Measurements from ENCODE around the gene CELSR1. TPM values are rescaled to one million over a fixed set of nuclear protein-coding genes. Genes with fewer than 3 reads are reported as not detected.
A peak's percentile ranks its signal among the peaks of the same experiment; 100 is the strongest.

The CELSR1 gene
- total RNA-seq (10 to 100 TPM in 1 of 7 donors, 1 to 10 TPM in 4, under 1 TPM in 2; 0.63 to 25.2 (median 4.1) TPM), polyA plus RNA-seq (1 to 10 TPM in 1 of 2 donors, under 1 TPM in 1; 0.75 to 1.7 TPM)
- long read RNA-seq, donor 1, partial matches to known transcripts: 2 of 2 reads
- long read RNA-seq, donor 1, other reads (novel, unspliced or antisense): 0 of 2 reads
- long read RNA-seq, donor 2: 0 reads
- long read RNA-seq, donor 3, partial matches to known transcripts: 7 of 13 reads
- long read RNA-seq, donor 3, other reads (novel, unspliced or antisense): 5 of 13 reads

- Histone ChIP-seq H3K4me3 (peak within 1 kb of the TSS; percentile 8), H3K36me3 (no peaks in the 10 kb centered on the region), H3K27me3 (no peaks in the 10 kb centered on the region), H3K9me3 (no peaks in the 10 kb centered on the region), H3K27ac (no peak within 1 kb of the TSS), H3K4me1 (ENCODE audit: insufficient read depth) (no peaks in the 10 kb centered on the region)
- no peak for TF ChIP-seq CTCF (IDR thresholded peaks at IDR 0.05)
- no peak for TF ChIP-seq POLR2A (IDR thresholded peaks at IDR 0.05)
- TF ChIP-seq EP300 (IDR thresholded peaks at IDR 0.05): no peak
- intact Hi-C loops (cut with DNase I): loop anchor here in 2 of 4 donors (10.0 kb wide), 2 partner anchors 173 to 543 kb away; no protein-coding TSS in a partner anchor
- WGBS, 3 donors: 1 to 2% (median 1%) methylated on average over 42 to 100 of the region's 101 CpGs
- peak in 1 of 5 donors; percentile 34 for DNase-seq
These were observed at the start of gene CELSR1 for GRCh38 chr22:46537225-46537945. Gene CELSR1, minus strand, starts transcription at chr22:46537620. Its CDS starts 450 bp downstream, at chr22:46537170.

- 73 to 81% (median 78%) methylated on average over 9 of the region's 9 CpGs for WGBS, 3 donors
- H3K36me3 ChIP-seq: no peaks in the 10 kb centered on the region
- H3K4me1 ChIP-seq (ENCODE audit: insufficient read depth): peaks cover 4% of the 10 kb centered on the region
- H3K4me3 ChIP-seq: no peak overlapping the region
- TF ChIP-seq CTCF (IDR thresholded peaks at IDR 0.05): no peak
- no peak for TF ChIP-seq EP300 (IDR thresholded peaks at IDR 0.05)
- no peak for TF ChIP-seq POLR2A (IDR thresholded peaks at IDR 0.05)
- H3K27ac ChIP-seq: no peak overlapping the region
- no peak for DNase-seq
- H3K9me3 ChIP-seq: no peaks in the 10 kb centered on the region
- no peaks in the 10 kb centered on the region for H3K27me3 ChIP-seq
- intact Hi-C loops (cut with DNase I): no loop called here
These were observed 49.6 kb upstream of the CELSR1 start for GRCh38 chr22:46587061-46587460.

GRCh38 chr22:46586531-46587011 is 49.2 kb upstream of the CELSR1 start:
- peak in 1 of 5 donors; percentile 13 for DNase-seq
- H3K27ac ChIP-seq: no peak overlapping the region
- 86 to 90% (median 86%) methylated on average over 12 of the region's 12 CpGs for WGBS, 3 donors
- no peak for TF ChIP-seq EP300 (IDR thresholded peaks at IDR 0.05)
- TF ChIP-seq CTCF (IDR thresholded peaks at IDR 0.05): no peak
- no peak for TF ChIP-seq POLR2A (IDR thresholded peaks at IDR 0.05)
- H3K4me1 ChIP-seq (ENCODE audit: insufficient read depth): peaks cover 2% of the 10 kb centered on the region
- H3K27me3 ChIP-seq: no peaks in the 10 kb centered on the region
- no peaks in the 10 kb centered on the region for H3K9me3 ChIP-seq
- intact Hi-C loops (cut with DNase I): no loop called here
- no peaks in the 10 kb centered on the region for H3K36me3 ChIP-seq
- no peak overlapping the region for H3K4me3 ChIP-seq

GRCh38 chr22:46586123-46586519 is 48.7 kb upstream of the CELSR1 start:
- WGBS, 3 donors: 79 to 86% (median 83%) methylated on average over 8 to 12 of the region's 12 CpGs
- no peak for TF ChIP-seq EP300 (IDR thresholded peaks at IDR 0.05)
- no peak for TF ChIP-seq CTCF (IDR thresholded peaks at IDR 0.05)
- no peak for TF ChIP-seq POLR2A (IDR thresholded peaks at IDR 0.05)
- Histone ChIP-seq H3K4me3 (no peak overlapping the region), H3K9me3 (no peaks in the 10 kb centered on the region), H3K36me3 (no peaks in the 10 kb centered on the region), H3K27me3 (no peaks in the 10 kb centered on the region), H3K4me1 (ENCODE audit: insufficient read depth) (peaks cover 2% of the 10 kb centered on the region), H3K27ac (no peak overlapping the region)
- intact Hi-C loops (cut with DNase I): no loop called here
- DNase-seq: peak in 1 of 5 donors; percentile 15

Measured in ovary (tissue), 10 donors.